Measurements from ENCODE around the gene NGF. TPM values are rescaled to one million over a fixed set of nuclear protein-coding genes. Genes with fewer than 3 reads are reported as not detected.

The NGF gene
- total and polyA plus RNA-seq, 9 of the 15 experiments (the other 6 are each of a cell fraction or from before 2014, with no cell fraction given) = not detected

- Histone ChIP-seq H3K27me3 (ENCODE audit: control insufficient read depth in 2 of 2, insufficient read depth in 2 of 2, low read length in 2 of 2) (0 out of 5 replicates have a peak, but pooled peaks cover 0 to 4% of the 10 kb centered on the region in 2 experiments), H3K9ac (ENCODE audit: insufficient read depth in 1 of 2, low read depth in 2 of 2, low read length in 2 of 2) (no peak overlapping the region), H3K9me1 (ENCODE audit: control insufficient read depth, insufficient read depth, low read length) (no peaks in the 10 kb centered on the region), H3K9me3 (replicated peaks; ENCODE audit: control insufficient read depth, insufficient read depth, low read depth, low read length) (no peaks in the 10 kb centered on the region), H3K4me3 (no peak overlapping the region), H3K4me2 (ENCODE audit: insufficient read depth, low read length) (no peak overlapping the region), H3K4me1 (replicated peaks in 1 of 2; ENCODE audit: control insufficient read depth in 2 of 2, insufficient read depth in 2 of 2, low read length in 2 of 2) (no peaks in the 10 kb centered on the region), H4K20me1 (replicated peaks; ENCODE audit: control insufficient read depth, insufficient read depth, low read length) (no peaks in the 10 kb centered on the region), H3K27ac (ENCODE audit: extremely low read depth, low read depth, low read length) (no peak overlapping the region), H2AFZ (ENCODE audit: low read depth, low read length) (no peak overlapping the region), H3K79me2 (ENCODE audit: control insufficient read depth, insufficient read depth, low read length) (no peaks in the 10 kb centered on the region), H3K36me3 (ENCODE audit: control insufficient read depth, insufficient read depth, low read length) (no peaks in the 10 kb centered on the region)
- DNase-seq (ENCODE audit: extremely low read depth in 1 of 4, low spot score in 3 of 4) (no peak), FAIRE-seq (no peak), ATAC-seq (no peak)
- 0% methylated on average over 5 of the region's 5 CpGs for WGBS (ENCODE audit: insufficient coverage, low coverage, missing lambda C conversion rate)
- TF ChIP-seq NR0B1 (IDR thresholded peaks at IDR 0.05; ENCODE audit: partially characterized antibody) (no peak), E2F6 (IDR thresholded peaks at IDR 0.05; ENCODE audit: borderline replicate concordance in 1 of 2, extremely low read depth in 1 of 2, insufficient read depth in 1 of 2, insufficient read length in 1 of 2, low read depth in 1 of 2, low read length in 1 of 2, poor library complexity in 1 of 2, severe bottlenecking in 1 of 2) (no peak), TAF9B (IDR thresholded peaks at IDR 0.05; ENCODE audit: partially characterized antibody) (no peak), ZNF507 (tag; conservative IDR thresholded peaks at IDR 0.05) (no peak), CHD4 (IDR thresholded peaks at IDR 0.05; ENCODE audit: insufficient read depth, insufficient replicate concordance, low read depth, low read length, poor library complexity, severe bottlenecking) (no peak), ADNP (tag; IDR thresholded peaks at IDR 0.05) (no peak), ZBTB9 (CRISPR knock-in tag; IDR thresholded peaks at IDR 0.05) (no peak), ZNF77 (CRISPR knock-in tag; IDR thresholded peaks at IDR 0.05) (no peak), RBM17 (IDR thresholded peaks at IDR 0.05; ENCODE audit: borderline replicate concordance, low read depth, low read length) (no peak), TAF15 (IDR thresholded peaks at IDR 0.05; ENCODE audit: low read depth, low read length) (no peak), MECOM (CRISPR knock-in tag; IDR thresholded peaks at IDR 0.05) (no peak)
- intact Hi-C loops (cut with micrococcal nuclease) (no loop called here), in situ Hi-C loops (cut with MboI) (no loop called here)
- no TSS peak for BruUV-seq (replicated peaks)
- POLR2A ChIA-PET = no interaction called here
- CTCF ChIA-PET (ENCODE audit: low intra/inter-chr PET ratio) = no interaction called here
Observed at GRCh38 chr1:115293006-115293405, 45.0 kb downstream of the NGF start.
